Stomach (tissue), 4 donors: ENCODE data around the gene APPL1.

ENCODE experiments used
- CTCF ChIP-seq, 7 experiments: fragments of 450-650 bp in 4 of 7; fragments of 200-600 bp in 3 of 7; sonication (generic) in 3 of 7; IDR thresholded peaks; one replicate each; pipeline ENCODE4 v1.5.1; 2016 to 2019; ENCODE audit warnings: antibody characterized with exemption in 7 of 7, control low read depth in 2 of 7, mild to moderate bottlenecking in 1 of 7
- EP300 ChIP-seq: sonication (generic); formaldehyde crosslinking; IDR thresholded peaks from one replicate; pipeline ENCODE4 v1.6.1; 2017; ENCODE audit warnings: antibody characterized with exemption
- POLR2A ChIP-seq, 4 donors: fragments of 450-650 bp; IDR thresholded peaks; one replicate each; pipeline ENCODE4 v1.6.1; 2016; ENCODE audit warnings: antibody characterized with exemption in 4 of 4, control low read depth in 2 of 4, mild to moderate bottlenecking in 1 of 4, moderate library complexity in 1 of 4
- POLR2AphosphoS5 ChIP-seq, 3 donors: sonication (generic); formaldehyde crosslinking; IDR thresholded peaks; one replicate each; pipeline ENCODE4 v1.6.1; 2016; ENCODE audit warnings: antibody characterized with exemption in 3 of 3

- TF ChIP-seq POLR2A (IDR thresholded peaks at IDR 0.05) = no peak
- TF ChIP-seq CTCF (IDR thresholded peaks at IDR 0.05) = no peak
- no peak for TF ChIP-seq EP300
- TF ChIP-seq POLR2AphosphoS5 (IDR thresholded peaks at IDR 0.05) = no peak
These were observed 6.3 kb downstream of the APPL1 start for GRCh38 chr3:57233799-57234198.
